GM12865 (cell line): ENCODE measurements around the gene POSTN.

Experiments used
- DNase-seq: peaks from one replicate; pipeline ENCODE4 v3.0.0; 2010; ENCODE audit warnings: low read depth
- H3K4me3 ChIP-seq: 2 replicates; pipeline ENCODE4 v1.5.1; 2011; ENCODE audit warnings: mild to moderate bottlenecking, low read depth, low read length, control low read depth
- TF ChIP-seq, protein P1 (sequence below): IDR thresholded peaks from 2 replicates; pipeline ENCODE4 v1.5.1; 2011; ENCODE audit warnings: low read length, control low read depth, low read depth, inconsistent platforms; ENCODE audit not compliant: insufficient read depth; ENCODE audit errors: missing control alignments

The POSTN gene

DNA sequence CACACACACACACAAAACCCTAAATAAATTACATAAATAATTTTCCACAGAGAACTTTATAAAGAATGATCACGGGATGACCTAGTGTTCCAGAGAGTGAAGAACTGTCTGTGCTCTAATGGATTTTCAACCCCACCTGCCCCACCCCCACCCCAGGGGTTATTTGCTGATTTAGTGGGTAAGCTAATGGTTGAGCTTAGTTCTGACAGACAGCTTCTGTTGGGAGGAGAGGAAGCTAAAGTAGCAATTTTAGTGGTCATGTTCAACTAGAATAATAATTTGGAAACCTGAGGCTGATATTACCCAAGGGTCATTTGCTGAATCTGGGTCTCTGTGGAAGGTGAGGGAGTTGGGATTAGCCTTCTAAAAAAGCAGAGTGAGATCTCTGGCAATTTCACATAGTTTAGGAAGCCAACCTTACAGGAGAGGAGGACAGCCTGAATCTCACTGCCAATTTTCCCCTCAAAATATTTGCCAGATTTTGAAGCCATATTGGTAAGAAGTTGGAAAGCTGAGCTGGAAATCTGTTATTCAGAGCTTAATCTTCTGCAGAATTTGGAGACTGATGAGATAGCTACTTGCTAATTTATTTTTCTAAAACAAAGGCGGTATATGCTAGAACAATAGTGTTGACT lies 68.7 kb downstream of the POSTN start:
- TF ChIP-seq, protein P1, sequence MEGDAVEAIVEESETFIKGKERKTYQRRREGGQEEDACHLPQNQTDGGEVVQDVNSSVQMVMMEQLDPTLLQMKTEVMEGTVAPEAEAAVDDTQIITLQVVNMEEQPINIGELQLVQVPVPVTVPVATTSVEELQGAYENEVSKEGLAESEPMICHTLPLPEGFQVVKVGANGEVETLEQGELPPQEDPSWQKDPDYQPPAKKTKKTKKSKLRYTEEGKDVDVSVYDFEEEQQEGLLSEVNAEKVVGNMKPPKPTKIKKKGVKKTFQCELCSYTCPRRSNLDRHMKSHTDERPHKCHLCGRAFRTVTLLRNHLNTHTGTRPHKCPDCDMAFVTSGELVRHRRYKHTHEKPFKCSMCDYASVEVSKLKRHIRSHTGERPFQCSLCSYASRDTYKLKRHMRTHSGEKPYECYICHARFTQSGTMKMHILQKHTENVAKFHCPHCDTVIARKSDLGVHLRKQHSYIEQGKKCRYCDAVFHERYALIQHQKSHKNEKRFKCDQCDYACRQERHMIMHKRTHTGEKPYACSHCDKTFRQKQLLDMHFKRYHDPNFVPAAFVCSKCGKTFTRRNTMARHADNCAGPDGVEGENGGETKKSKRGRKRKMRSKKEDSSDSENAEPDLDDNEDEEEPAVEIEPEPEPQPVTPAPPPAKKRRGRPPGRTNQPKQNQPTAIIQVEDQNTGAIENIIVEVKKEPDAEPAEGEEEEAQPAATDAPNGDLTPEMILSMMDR: no peak
- DNase-seq: no peak
- no peak overlapping the region for H3K4me3 ChIP-seq

DNA sequence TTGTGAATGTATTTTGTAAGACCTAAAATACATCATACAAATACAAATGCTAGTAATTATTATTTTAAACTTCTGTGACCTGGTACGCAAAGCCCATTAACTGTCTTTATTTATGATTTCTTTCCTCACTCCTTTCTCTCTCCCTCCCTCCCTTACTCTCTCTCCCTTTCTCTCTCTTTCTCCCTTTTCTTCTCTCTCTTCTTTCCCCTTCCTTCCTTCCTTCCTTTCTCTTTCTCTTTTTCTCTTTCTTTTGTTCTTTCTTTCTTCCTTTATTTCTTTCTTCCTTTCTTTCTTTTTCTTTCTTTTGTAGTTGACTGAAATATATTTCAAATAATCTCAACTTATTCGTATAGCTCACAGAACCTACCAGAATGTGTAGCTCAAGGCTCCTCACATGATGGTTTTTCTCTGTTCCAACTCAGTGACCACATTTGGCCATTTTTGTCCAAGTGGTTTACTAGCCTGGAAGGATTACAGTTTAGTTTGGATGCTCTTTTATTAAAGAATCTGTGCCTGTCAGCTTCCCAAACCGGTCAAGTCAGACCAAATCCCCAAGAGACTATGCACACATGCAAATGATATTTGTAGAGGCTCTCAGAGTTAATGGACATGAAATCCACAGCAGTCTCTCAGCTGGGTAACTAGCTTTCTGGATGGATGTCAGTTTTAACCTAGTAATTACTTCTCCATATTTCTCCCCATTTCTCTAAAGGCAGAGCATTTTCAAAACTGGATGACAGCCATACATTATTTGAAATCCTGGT lies 71.7 kb downstream of the POSTN start:
- DNase-seq: no peak
- TF ChIP-seq, protein P1: no peak
- no peak overlapping the region for H3K4me3 ChIP-seq

DNA sequence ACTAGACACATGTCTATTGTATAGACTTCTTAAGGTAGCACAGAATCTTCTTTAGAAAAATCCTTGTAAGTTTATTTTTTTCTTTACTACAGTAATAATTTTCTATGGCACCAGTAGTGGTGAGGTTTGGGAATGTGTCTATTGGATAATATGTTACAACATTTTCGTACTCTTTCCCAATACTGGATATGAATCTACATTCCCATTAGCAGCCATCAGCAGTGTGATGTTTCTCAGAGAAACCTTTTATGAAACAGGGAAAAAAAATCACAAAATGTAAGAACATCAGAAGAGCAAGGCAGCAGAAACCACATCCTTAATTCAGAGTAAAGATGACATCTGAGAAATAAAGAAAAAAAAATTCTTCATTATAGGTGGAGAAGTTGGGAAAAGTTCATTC lies 83.3 kb downstream of the POSTN start:
- no peak for DNase-seq
- H3K4me3 ChIP-seq: no peak overlapping the region
- TF ChIP-seq, protein P1: no peak
